H1 (cell line): ENCODE results near the gene USF1. TPM values are rescaled to one million over a fixed set of nuclear protein-coding genes. Genes with fewer than 3 reads are reported as not detected.
A peak's percentile ranks its signal among the peaks of the same experiment; 100 is the strongest.

Source experiments
- CTCF ChIA-PET: fragments of 300-600 bp; sonication (Branson Sonifier 250); formaldehyde crosslinking; loops from one replicate; lab custom pipeline; 2021; ENCODE audit not compliant: partially characterized antibody; lab: Charles Lee
- POLR2A ChIA-PET: fragments of 300-600 bp; sonication (Branson Sonifier 250); formaldehyde crosslinking; loops from one replicate; lab custom pipeline; 2021; ENCODE audit warnings: inconsistent platforms; ENCODE audit not compliant: partially characterized antibody; lab: Charles Lee
- DNase-seq, 2 experiments: peaks; one replicate each; pipeline versions ENCODE4 v3.0.0 to v3.0.0-alpha.2; 2010 to 2022; ENCODE audit warnings: low spot score in 2 of 2, low read depth in 1 of 2, mixed read lengths in 1 of 2
- FAIRE-seq: peaks from 2 replicates; lab custom pipeline; 2011; peaks lifted over from hg19 to GRCh38; lab: Jason Lieb, UNC
- H2AFZ ChIP-seq: 2 replicates; pipeline ENCODE4 v1.8.1; 2012; ENCODE audit warnings: low read length, inconsistent platforms
- H2AK5ac ChIP-seq: 2 replicates; pipeline ENCODE4 v1.6.1; 2013; ENCODE audit warnings: low read depth, low read length
- H2BK120ac ChIP-seq: replicated peaks from 2 replicates; pipeline ENCODE3; 2013; ENCODE audit warnings: low read depth, low read length, inconsistent platforms
- H2BK12ac ChIP-seq: 2 replicates; pipeline ENCODE4 v1.6.1; 2013; ENCODE audit warnings: low read depth, low read length
- H2BK15ac ChIP-seq: 2 replicates; pipeline ENCODE4 v1.6.1; 2013; ENCODE audit warnings: low read length
- H2BK20ac ChIP-seq: 2 replicates; pipeline ENCODE4 v1.6.1; 2013; ENCODE audit warnings: low read length
- H2BK5ac ChIP-seq: 2 replicates; pipeline ENCODE4 v1.6.1; 2013; ENCODE audit warnings: low read depth, low read length
- H3K14ac ChIP-seq: 2 replicates; pipeline ENCODE4 v1.6.1; 2013; ENCODE audit warnings: inconsistent platforms; ENCODE audit not compliant: insufficient read length
- H3K18ac ChIP-seq: 2 replicates; pipeline ENCODE4 v1.6.1; 2013; ENCODE audit warnings: low read length; ENCODE audit errors: extremely low read depth
- H3K23ac ChIP-seq: 2 replicates; pipeline ENCODE4 v1.6.1; 2013; ENCODE audit warnings: inconsistent platforms; ENCODE audit not compliant: insufficient read length
- H3K23me2 ChIP-seq: 2 replicates; pipeline ENCODE4 v1.6.1; 2013; ENCODE audit warnings: low read depth, low read length
- H3K27ac ChIP-seq: 2 replicates; pipeline ENCODE4 v1.6.1; 2011; ENCODE audit warnings: low read depth, low read length, inconsistent platforms
- H3K27me3 ChIP-seq, 4 experiments: replicated peaks in 1 of 4; 1 replicate in 1 of 4; 2 replicates in 3 of 4; pipeline versions ENCODE4 v1.6.1 to v1.8.1; 2011 to 2013; ENCODE audit warnings: low read length in 3 of 4, mild to moderate bottlenecking in 3 of 4, inconsistent platforms in 2 of 4, mixed read lengths in 2 of 4, moderate library complexity in 1 of 4; ENCODE audit not compliant: control insufficient read depth in 3 of 4, insufficient read depth in 3 of 4; ENCODE audit errors: extremely low read depth in 1 of 4
- H3K36me3 ChIP-seq, 4 experiments: 2 replicates each; pipeline versions ENCODE4 v1.6.1 to v1.8.1; 2011 to 2013; ENCODE audit warnings: mild to moderate bottlenecking in 4 of 4, low read length in 3 of 4, moderate library complexity in 2 of 4, control low read depth in 1 of 4, inconsistent platforms in 1 of 4; ENCODE audit not compliant: insufficient read depth in 4 of 4, control insufficient read depth in 2 of 4
- H3K4ac ChIP-seq: replicated peaks from 2 replicates; pipeline ENCODE3; 2013; ENCODE audit warnings: low read length, low read depth, mixed read lengths, inconsistent platforms; ENCODE audit not compliant: insufficient read length
- H3K4me1 ChIP-seq, 4 experiments: replicated peaks in 1 of 4; 1 replicate in 1 of 4; 2 replicates in 3 of 4; pipeline versions ENCODE4 v1.6.1 to v1.8.1; 2011 to 2013; ENCODE audit warnings: low read length in 3 of 4, inconsistent platforms in 2 of 4, mixed read lengths in 1 of 4; ENCODE audit not compliant: insufficient read depth in 4 of 4, control insufficient read depth in 3 of 4
- H3K4me2 ChIP-seq, 2 experiments: 2 replicates each; pipeline versions ENCODE4 v1.6.1 to v1.8.1; 2011 to 2013; ENCODE audit warnings: low read depth in 2 of 2, low read length in 2 of 2, control low read depth in 1 of 2, inconsistent platforms in 1 of 2, mild to moderate bottlenecking in 1 of 2; ENCODE audit not compliant: insufficient read depth in 1 of 2
- H3K4me3 ChIP-seq, 4 experiments: fragments of 200-600, 300-600 bp in 1 of 4; sonication (generic), shearing (Covaris generic), sonication (Bioruptor Twin) in 1 of 4; 2 replicates each; pipeline versions ENCODE4 v1.5.1 to v1.8.1; 2011 to 2016; ENCODE audit warnings: low read length in 4 of 4, low read depth in 3 of 4, control low read depth in 2 of 4, inconsistent platforms in 2 of 4, mild to moderate bottlenecking in 2 of 4, mixed read lengths in 1 of 4, moderate library complexity in 1 of 4; ENCODE audit not compliant: insufficient read depth in 2 of 4; ENCODE audit errors: extremely low read depth in 1 of 4
- H3K56ac ChIP-seq: replicated peaks from 2 replicates; pipeline ENCODE3; 2013; ENCODE audit warnings: low read depth, mild to moderate bottlenecking, mixed read lengths, low read length, inconsistent platforms; ENCODE audit not compliant: insufficient read length
- H3K79me1 ChIP-seq: 2 replicates; pipeline ENCODE4 v1.6.1; 2013; ENCODE audit warnings: low read depth, low read length, control low read depth
- H3K79me2 ChIP-seq, 2 experiments: 2 replicates each; pipeline versions ENCODE4 v1.6.1 to v1.8.1; 2012 to 2013; ENCODE audit warnings: low read length in 2 of 2, mild to moderate bottlenecking in 2 of 2, inconsistent platforms in 1 of 2; ENCODE audit not compliant: insufficient read depth in 2 of 2, control insufficient read depth in 1 of 2
- H3K9ac ChIP-seq, 4 experiments: replicated peaks in 1 of 4; 1 replicate in 1 of 4; 2 replicates in 3 of 4; pipeline versions ENCODE4 v1.6.1 to v1.8.1; 2011 to 2013; ENCODE audit warnings: low read depth in 3 of 4, low read length in 3 of 4, control low read depth in 2 of 4, mild to moderate bottlenecking in 2 of 4, moderate library complexity in 2 of 4, inconsistent platforms in 1 of 4; ENCODE audit errors: extremely low read depth in 1 of 4
- H3K9me3 ChIP-seq, 2 experiments: 2 replicates each; pipeline versions ENCODE4 v1.6.1 to v1.8.1; 2012 to 2013; ENCODE audit warnings: mild to moderate bottlenecking in 2 of 2, moderate library complexity in 2 of 2, control low read depth in 1 of 2, inconsistent platforms in 1 of 2, low read depth in 1 of 2, low read length in 1 of 2, mixed read lengths in 1 of 2; ENCODE audit not compliant: insufficient read depth in 2 of 2
- H4K20me1 ChIP-seq, 2 experiments: replicated peaks in 1 of 2; 2 replicates each; pipeline versions ENCODE3 to v1.8.1; 2011 to 2013; ENCODE audit warnings: inconsistent platforms in 2 of 2, low read length in 2 of 2, mild to moderate bottlenecking in 1 of 2; ENCODE audit not compliant: insufficient read depth in 2 of 2, control insufficient read depth in 1 of 2
- H4K5ac ChIP-seq: 2 replicates; pipeline ENCODE4 v1.6.1; 2013; ENCODE audit warnings: low read length, low read depth, mixed read lengths, inconsistent platforms; ENCODE audit not compliant: insufficient read length
- H4K8ac ChIP-seq: 2 replicates; pipeline ENCODE4 v1.8.0; 2013; ENCODE audit warnings: mild to moderate bottlenecking, moderate library complexity, low read length, inconsistent platforms; ENCODE audit not compliant: insufficient read depth; ENCODE audit errors: extremely low read depth
- H4K91ac ChIP-seq: replicated peaks from 2 replicates; pipeline ENCODE3; 2013; ENCODE audit warnings: low read length, mixed read lengths, inconsistent platforms; ENCODE audit not compliant: insufficient read length
- CTCF ChIP-seq, 3 experiments: IDR thresholded peaks; 1 replicate in 2 of 3; 2 replicates in 1 of 3; pipeline versions ENCODE4 v1.5.1 to v1.6.1; 2011; ENCODE audit warnings: low read length in 3 of 3, mild to moderate bottlenecking in 3 of 3, inconsistent platforms in 2 of 3, low read depth in 1 of 3, moderate library complexity in 1 of 3; ENCODE audit not compliant: insufficient read depth in 1 of 3; ENCODE audit errors: control extremely low read depth in 1 of 3
- FOSL1 ChIP-seq: IDR thresholded peaks from 2 replicates; pipeline ENCODE4 v1.6.1; 2011; ENCODE audit warnings: mild to moderate bottlenecking, low read depth, low read length, moderate library complexity; ENCODE audit not compliant: insufficient read depth
- WGBS, 2 experiments: shearing (Covaris generic) in 1 of 2; methylation state at CpG; one replicate each; pipeline versions ENCODE4 v1.1.6 to v1.1.7; 2013 to 2015; ENCODE audit warnings: low lambda C conversion rate in 2 of 2, mixed read lengths in 2 of 2, inconsistent platforms in 1 of 2, low coverage in 1 of 2, missing lambda C conversion rate in 1 of 2; ENCODE audit not compliant: insufficient replicate concordance in 2 of 2, insufficient coverage in 1 of 2, insufficient read length in 1 of 2; ENCODE audit errors: extremely low coverage in 1 of 2, missing lambda C conversion rate in 1 of 2; 5-methylcytosine and 5-hydroxymethylcytosine counted together
- polyA plus RNA-seq, 7 experiments: library from polyadenylated mRNA; depleted of rRNA in 3 of 7; stranded (reverse) in 5 of 7; unstranded in 2 of 7; fragments of >200 nt in 5 of 7; fragments of 200-250 nt in 2 of 7; gene quantifications; 1 replicate in 5 of 7; 2 replicates in 1 of 7; 4 replicates in 1 of 7; pipeline versions ENCODE4 v1.2.1 to v1.2.3, GENCODE V29; 2011 to 2013; ENCODE audit warnings: missing spikeins in 2 of 7, mixed read lengths in 2 of 7
- total RNA-seq: library from RNA; stranded (reverse); fragmentation: NEBNext Ultra II Directional; extraction: Animal tissue kit (Norgen Biotek cat#: 25700); gene quantifications from 2 replicates; pipeline ENCODE4 v1.2.1, GENCODE V29; 2021

The USF1 gene
- total and polyA plus RNA-seq, 2 of the 8 experiments (the other 6 are each of a cell fraction or from before 2014, with no cell fraction given) = 45.7 to 68.9 TPM

GRCh38 chr1:161073474-161074121, 27.8 kb upstream of the USF1 start:
- WGBS, 2 experiments = 75% methylated on average over 7 of the region's 7 CpGs; no CpG with 5 or more reads in 1 of the 2 experiments
- no peaks in the 10 kb centered on the region for H3K23me2 ChIP-seq

More at GRCh38 chr1:161073474-161074121, 27.8 kb upstream of the USF1 start:
- Histone ChIP-seq H2BK120ac (no peak overlapping the region), H4K20me1 (peaks cover 0 to 3% of the 10 kb centered on the region in 2 experiments), H2BK12ac (no peak overlapping the region), H3K4me2 (no peak overlapping the region), H3K4me1 (peaks cover 0 to 8% (median 2%) of the 10 kb centered on the region in 4 experiments; a peak in 3 of 7 replicates), H2BK20ac (peak overlapping the region; percentile 7; the same call in 1 of the 2 replicates), H2BK15ac (no peak overlapping the region), H3K27ac (no peak overlapping the region), H3K14ac (no peak overlapping the region), H3K79me2 (no peaks in the 10 kb centered on the region), H3K56ac (no peak overlapping the region), H3K4me3 (no peak overlapping the region), H4K5ac (no peak overlapping the region), H4K8ac (no peak overlapping the region), H3K4ac (peak overlapping the region; percentile 72), H2AK5ac (no peak overlapping the region), H4K91ac (peak overlapping the region; percentile 15), H2AFZ (no peak overlapping the region; the same call in 1 of the 2 replicates), H3K9ac (no peak overlapping the region), H3K36me3 (no peaks in the 10 kb centered on the region), H3K79me1 (no peaks in the 10 kb centered on the region)
- DNase-seq (no peak), FAIRE-seq (no peak)
- TF ChIP-seq CTCF (IDR thresholded peaks at IDR 0.05; ENCODE audit: control extremely low read depth in 1 of 3, insufficient read depth in 1 of 3, low read depth in 1 of 3, low read length in 3 of 3) = peak in 2 of 3 experiments; percentile 15 to 18; a peak in 2 of 4 replicates
- no peak for TF ChIP-seq FOSL1
- TF ChIP-seq, all 59 proteins: peak for 1
- no peak overlapping the region for H3K23ac ChIP-seq
- H2BK5ac ChIP-seq = peak overlapping the region; percentile 0; the same call in 1 of the 2 replicates
- no peaks in the 10 kb centered on the region for H3K27me3 ChIP-seq
- H3K9me3 ChIP-seq = no peaks in the 10 kb centered on the region
- H3K18ac ChIP-seq = no peak overlapping the region; the same call in 1 of the 2 replicates
- ChIA-PET CTCF (interaction anchor here (0.7 to 17.8 kb wide), 8 partner anchors 11 to 81 kb away, joined by 3 to 282 read pairs (median 6); partner anchors contain the start of genes KLHDC9 and NECTIN4), POLR2A (interaction anchor here (1.5 kb wide), 1 partner anchor 11 kb away, joined by 5 read pairs; no protein-coding TSS in a partner anchor)
